Stimulated activated naive CD4-positive, alpha-beta T cell treated with Interleukin-2 at 50 U/mL for 16 hours (primary cell): Measurements from ENCODE around the gene NCDN.
A peak's percentile ranks its signal among the peaks of the same experiment; 100 is the strongest.
"Not testable (repeated sequence)": the region's sequence is repeated elsewhere in the genome, so short reads cannot be mapped to it uniquely, and the experiment has no call there.

ENCODE experiments used
- DNase-seq: peaks from one replicate; lab custom pipeline; 2025; lab: John Stamatoyannopoulos, UW

Gene NCDN

DNA sequence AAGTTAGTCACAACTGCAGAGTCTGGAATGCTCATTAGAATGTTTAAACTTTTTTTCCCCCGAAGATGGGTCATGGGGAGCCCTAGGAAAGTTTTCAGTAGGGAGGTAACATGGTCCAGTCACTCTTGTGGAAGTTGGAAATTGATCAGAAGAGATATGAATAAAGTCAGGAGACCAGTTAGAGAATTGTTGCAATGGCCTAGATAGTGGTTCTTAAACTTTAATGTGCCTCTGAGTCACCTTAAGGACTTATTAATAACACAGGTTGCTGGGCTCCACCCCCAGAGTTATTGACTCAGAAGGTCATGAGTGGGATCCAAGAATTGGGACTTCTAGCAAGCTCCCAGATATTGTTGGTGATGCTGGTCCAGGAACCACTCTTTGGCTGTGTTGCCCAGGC lies 12.3 kb downstream of the NCDN start:
- DNase-seq = no peak

DNA sequence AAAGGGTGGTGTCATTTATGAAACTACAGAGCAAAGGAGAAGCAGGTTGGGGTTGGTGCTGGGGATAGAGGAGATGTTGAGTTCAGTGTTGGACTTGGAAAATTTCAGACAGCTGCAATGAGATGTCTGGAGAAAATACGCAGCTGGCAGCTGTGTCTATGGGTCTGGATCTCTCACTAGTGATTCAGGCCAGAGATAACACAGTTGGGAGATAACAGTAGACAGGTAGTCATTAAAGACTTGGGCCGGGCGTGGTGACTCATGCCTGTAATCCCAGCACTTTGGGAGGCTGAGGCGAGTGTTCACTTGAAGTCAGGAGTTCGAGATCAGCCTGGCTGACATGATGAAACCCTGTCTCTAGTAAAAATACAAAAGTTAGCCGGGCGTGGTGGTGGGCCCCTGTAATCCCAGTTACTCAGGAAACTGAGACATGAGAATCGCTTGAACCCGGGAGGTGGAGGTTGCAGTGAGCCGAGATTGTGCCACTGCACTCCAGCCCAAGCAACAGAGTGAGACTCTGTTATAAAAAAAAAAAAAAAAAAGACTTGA lies 13.1 kb downstream of the NCDN start:
- DNase-seq = no peak

DNA sequence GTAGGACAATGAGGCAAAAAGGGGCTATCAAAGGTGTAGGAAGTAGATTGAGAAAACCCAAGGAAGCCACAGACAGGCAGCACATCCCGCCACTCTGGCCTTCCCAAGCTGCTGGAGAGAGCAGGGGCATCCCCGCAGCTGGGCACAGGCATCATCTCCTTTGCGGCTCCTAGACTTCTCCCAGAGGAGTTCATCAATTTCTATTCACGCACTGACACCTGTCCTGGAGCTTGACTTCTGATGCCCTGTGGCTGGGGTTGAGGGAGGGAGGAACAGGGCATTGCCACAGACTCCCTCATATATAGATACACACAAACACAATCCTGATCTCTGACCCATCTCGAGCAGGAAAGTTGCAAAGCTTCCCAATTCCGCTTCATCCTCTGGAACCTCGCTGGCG lies 13.7 kb downstream of the NCDN start:
- no peak for DNase-seq

DNA sequence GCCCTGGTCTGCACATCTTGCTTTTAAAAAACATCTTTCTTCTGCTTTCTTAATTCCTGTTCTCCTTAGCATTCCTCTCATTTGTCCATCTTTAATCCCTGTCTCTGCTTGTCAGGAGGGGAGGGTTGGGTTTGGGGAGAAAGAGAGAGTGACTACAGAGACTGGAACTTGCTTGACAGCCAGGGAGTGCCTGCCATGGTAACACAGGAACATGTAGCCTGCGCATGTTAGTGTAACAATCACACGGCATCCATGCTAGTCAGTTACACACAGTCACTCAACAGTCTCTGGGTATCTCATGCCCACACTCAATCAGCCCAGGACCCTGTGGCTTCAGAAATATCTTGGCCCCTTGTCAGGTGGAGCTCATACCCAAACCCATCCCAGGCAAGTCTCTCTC lies 14.7 kb downstream of the NCDN start:
- DNase-seq = no peak

DNA sequence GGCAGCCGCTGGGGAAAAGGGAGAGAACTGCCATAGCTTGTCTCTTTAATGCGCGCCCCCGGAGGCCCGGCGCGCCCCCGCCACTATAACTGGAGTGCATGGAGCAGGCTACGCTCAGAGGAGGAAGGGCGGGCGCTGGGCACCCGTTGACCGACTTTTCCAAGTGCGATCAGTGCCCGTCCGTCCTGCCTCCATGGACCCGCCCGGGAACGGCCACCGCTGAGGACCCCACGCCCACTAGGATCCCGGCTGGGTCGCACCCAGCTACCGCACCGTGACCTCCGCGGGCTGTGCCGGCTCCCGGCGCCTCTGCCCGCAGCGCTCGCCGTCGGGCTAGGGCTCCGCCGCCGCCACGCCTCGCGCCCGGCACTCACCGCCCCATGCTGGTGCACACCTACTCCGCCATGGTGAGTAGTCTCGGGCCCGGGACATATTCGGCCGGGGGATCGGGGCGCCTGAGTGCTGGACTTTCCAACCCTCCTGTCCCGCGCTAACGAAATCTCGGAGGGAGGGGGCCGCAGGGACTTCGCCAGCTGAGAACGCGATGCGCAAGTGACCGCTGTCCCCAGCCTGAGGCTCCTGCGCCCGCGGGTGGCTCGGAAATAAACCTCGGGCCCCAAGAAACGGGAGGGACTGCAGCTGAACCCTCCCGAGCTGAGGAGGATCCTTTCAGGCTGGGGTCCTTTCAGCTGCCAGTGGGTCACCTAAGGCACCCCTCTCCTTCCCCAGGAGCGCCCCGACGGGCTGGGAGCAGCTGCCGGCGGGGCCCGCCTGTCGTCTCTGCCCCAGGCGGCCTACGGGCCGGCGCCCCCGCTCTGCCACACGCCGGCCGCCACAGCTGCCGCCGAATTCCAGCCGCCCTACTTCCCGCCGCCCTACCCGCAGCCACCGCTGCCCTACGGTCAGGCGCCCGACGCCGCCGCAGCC lies 15.9 kb downstream of the NCDN start, which contains the start of gene TFAP2E:
TFAP2E (plus strand) TSS at position 117 of the 927 bp plus-strand sequence; CDS start at position 381, 264 bp downstream.
- no peak for DNase-seq

DNA sequence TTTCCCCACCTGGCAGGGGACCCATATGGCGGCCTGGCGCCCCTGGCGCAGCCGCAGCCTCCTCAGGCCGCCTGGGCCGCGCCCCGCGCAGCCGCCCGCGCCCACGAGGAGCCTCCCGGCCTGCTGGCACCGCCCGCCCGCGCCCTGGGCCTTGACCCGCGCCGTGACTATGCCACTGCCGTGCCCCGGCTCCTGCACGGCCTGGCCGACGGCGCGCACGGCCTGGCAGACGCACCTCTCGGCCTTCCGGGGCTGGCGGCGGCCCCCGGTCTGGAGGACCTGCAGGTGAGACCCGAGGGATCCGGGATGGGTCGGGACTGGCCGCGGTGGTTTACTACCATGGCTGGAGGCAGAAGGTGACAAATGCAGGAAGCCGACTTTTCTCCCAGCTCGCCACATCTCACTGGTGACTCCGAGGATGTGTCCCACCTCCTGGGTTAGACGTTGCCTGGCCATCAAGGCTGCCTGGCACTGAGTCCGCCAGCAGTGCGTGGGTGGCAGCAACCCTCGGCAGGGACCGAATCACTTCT lies 16.6 kb downstream of the NCDN start:
- no peak for DNase-seq

DNA sequence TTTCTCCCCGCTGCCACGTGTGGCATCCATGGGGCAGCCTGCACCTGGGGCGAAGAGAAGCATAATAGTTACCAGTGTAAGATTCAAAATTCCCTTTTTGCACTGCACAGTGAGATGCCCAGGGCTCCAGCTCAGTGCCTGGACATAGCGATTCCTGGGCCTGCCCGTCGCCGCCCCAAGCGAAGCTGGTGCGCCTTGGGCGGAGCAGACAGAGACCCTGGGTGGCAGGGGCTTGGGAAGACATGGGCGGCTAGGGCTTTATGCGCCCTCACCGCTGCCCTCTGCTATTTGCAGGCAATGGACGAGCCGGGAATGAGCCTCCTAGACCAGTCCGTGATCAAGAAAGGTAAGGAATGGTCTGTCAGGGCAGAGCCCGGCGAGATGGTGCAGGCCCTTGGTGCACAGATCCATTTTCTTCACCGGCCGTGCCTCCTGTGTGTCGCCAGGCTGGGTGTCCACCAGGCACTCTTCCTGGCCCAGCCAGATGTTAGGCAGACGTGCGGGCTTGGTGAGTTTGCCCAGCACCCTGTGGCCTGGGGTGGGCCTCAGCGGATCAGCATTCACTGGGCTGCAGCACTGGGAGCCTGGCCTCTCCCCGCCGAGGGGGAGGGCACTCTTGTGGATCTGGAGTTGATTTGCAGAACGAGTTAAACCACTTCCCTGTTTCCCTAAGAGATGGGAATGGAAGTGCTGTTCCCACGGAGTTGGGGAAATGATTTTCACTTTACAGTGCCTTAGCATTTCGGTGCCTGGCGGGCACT lies 17.2 kb downstream of the NCDN start:
- DNase-seq = no peak

DNA sequence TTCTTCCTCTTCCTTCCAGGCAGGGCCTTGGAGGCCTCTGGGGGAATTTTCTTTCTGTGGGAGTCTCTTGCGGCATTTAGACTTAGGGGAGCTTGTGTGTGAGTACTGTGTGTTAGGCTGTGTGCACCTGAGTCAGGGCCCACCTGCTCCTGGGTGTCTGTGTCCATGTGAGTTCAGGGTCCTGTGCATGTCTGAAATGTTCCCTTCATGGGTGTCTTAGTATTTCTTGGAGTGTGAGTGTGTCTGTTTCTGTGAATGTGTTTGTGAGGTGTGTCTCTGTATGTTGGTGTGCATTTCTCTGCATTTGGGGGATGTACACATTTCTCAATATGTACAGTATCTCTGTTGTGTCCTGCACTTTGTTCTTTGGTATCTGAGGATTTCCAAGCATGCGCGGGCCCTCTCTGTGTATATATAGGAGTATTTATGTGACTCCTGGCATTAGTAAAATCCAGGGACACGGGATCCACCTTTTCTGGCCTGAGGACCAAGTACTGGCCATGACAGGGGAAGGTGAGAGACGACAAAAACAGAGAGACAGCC lies 17.9 kb downstream of the NCDN start:
- no peak for DNase-seq

DNA sequence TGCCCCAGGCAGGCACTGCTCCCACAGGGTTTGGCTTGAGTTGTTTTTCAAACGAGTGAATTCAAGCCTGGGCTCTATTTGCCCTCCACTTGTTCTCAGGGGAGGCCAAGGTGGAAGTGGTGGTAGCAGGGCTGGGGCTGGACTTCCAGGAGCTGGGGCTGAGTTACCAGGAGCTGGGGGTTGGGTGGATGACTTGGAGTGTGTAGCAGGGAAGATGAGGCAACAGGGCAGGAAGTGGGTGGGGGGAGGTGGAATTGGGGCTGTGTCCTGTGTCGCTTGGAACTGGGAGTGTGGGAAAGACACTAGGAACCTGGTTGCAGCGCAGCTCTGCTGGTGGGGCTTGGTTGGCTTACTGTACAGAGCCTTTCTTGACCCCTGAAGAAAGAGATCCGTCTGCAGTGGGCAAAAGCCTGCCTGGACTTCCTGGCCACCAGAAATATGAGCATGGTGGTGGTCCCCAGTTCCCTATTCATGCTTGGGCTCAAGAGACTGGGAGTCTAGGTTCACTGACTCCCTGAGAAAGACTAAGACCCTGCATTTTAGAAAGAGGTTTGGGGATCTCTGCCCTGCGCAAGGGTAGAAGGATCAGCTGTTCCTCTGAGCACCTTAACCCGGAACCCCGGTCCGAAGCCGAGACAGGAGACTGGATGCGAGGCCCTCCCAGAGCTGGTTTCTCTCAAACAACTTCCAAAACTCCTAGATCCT lies 18.6 kb downstream of the NCDN start:
- DNase-seq = no peak

DNA sequence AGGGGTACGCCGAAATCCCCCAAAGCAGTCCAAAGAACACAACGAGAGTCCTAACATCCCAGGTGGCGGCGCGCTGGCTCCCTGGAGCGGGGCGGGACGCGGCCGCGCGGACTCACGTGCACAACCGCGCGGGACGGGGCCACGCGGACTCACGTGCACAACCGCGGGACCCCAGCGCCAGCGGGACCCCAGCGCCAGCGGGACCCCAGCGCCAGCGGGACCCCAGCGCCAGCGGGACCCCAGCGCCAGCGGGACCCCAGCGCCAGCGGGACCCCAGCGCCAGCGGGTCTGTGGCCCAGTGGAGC lies 19.1 kb downstream of the NCDN start:
- DNase-seq = not testable (repeated sequence)

DNA sequence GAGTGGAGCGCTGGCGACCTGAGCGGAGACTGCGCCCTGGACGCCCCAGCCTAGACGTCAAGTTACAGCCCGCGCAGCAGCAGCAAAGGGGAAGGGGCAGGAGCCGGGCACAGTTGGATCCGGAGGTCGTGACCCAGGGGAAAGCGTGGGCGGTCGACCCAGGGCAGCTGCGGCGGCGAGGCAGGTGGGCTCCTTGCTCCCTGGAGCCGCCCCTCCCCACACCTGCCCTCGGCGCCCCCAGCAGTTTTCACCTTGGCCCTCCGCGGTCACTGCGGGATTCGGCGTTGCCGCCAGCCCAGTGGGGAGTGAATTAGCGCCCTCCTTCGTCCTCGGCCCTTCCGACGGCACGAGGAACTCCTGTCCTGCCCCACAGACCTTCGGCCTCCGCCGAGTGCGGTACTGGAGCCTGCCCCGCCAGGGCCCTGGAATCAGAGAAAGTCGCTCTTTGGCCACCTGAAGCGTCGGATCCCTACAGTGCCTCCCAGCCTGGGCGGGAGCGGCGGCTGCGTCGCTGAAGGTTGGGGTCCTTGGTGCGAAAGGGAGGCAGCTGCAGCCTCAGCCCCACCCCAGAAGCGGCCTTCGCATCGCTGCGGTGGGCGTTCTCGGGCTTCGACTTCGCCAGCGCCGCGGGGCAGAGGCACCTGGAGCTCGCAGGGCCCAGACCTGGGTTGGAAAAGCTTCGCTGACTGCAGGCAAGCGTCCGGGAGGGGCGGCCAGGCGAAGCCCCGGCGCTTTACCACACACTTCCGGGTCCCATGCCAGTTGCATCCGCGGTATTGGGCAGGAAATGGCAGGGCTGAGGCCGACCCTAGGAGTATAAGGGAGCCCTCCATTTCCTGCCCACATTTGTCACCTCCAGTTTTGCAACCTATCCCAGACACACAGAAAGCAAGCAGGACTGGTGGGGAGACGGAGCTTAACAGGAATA lies 19.7 kb downstream of the NCDN start:
- DNase-seq = peak; percentile 42

DNA sequence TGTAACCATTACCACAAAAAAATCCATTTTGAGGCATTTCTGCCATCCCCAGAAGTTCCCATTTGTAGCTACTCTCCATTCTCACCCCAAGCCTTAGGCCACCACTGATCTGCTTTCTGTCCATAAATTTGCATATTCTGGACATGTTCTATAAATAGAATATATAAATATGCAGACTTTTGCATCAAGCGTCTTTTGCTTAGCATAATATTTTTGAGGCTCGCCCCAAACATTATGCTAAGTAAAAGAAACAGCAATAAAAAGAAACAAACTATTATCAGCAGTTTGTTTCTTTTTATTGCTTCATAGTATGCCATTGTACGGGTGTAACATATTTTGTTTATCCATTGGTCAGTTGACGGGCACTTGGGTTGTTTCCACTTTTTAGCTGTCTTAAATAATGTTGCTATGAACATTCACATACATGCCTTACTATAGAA lies 23.4 kb downstream of the NCDN start:
- DNase-seq = no peak

DNA sequence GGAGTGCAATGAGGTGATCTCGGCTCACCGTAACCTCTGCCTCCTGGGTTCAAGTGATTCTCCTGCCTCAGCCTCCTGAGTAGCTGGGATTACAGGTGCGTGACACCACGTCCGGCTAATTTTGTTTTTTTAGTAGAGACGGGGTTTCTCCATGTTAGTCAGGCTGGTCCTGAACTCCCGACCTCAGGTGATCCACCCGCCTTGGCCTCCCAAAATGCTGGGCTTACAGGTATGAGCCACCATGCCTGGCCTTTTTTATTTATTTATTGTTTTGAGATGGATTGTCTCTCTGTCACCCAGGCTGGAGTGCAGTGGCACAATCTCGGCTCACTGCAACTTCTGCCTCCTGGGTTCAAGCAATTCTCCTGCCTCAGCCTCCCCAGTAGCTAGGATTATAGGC lies 24.0 kb downstream of the NCDN start:
- not testable (repeated sequence) for DNase-seq

DNA sequence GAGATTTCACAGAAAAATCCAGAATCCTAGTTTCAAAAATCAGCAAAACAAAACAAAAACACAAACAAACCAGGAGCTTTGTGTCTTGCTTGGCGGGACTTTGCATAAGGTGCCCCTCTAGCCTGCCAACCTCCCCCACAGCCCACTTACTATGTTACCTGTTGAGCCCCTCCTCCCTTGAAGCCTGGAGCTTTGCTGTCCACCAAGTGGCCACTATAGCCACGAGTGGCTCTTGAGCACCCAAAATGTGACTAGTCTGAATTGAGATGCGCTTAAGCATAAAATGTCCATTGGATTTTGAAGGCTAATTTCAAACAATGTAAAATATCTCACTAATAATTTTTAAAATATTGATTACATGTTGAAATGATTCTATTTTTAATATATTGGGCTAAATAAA lies 27.7 kb downstream of the NCDN start:
- no peak for DNase-seq

DNA sequence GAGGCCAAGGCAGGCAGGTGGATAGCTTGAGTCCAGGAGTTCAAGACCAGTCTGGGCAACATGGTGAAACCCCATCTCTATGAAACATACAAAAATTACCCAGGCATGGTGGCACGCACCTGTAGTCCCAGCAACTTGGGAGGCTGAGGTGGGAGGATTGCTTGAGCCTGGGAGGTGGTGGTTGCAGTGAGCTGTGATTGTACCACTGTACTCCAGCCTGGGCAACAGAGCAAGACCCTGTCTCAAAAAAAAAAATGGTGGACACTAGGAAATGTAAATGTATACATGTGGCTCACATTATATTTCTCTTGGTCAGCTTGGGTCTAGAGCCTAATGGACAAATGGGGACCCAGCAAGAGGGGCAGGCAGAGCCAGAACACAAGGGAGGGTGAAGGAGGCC lies 28.2 kb downstream of the NCDN start:
- DNase-seq = not testable (repeated sequence)

DNA sequence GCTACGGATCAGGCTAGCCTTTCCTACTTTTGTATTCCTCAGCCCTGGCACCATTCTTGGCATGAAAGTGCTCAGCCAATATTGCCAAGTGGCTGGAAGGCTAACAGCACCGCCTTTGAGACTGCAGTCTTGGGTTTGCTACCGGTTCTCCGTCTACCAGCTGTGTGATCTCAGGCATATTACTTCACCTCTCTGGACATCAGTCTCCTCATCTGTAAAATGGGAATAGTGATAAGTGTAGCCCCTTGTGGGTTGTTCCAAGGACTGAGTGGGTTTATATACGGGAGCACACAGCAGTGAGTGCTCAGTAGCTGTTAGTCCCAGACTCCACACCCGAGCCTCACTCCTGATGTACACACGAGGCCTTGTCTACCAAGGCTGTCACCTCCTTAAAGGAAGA lies 29.2 kb downstream of the NCDN start:
- no peak for DNase-seq

DNA sequence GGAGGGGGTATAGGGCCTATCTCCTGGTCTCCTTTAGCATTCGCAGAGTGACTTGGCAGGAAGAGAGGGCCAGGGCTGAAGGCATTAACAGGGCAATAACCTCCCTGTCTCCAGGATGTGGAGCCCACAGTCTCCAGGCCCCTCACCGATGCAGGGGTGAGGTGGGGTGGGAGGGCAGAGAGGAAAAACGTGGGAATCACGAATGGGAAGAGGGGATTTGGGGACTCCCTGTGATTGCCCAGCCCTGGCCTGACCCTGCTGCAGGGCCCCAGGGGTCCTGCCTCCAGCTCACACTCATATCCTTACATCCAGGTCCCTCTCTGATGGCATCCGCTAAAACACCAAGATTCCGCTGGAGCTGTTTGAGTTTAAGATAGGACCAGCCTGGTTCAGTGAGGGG lies 30.1 kb downstream of the NCDN start:
- DNase-seq = no peak

DNA sequence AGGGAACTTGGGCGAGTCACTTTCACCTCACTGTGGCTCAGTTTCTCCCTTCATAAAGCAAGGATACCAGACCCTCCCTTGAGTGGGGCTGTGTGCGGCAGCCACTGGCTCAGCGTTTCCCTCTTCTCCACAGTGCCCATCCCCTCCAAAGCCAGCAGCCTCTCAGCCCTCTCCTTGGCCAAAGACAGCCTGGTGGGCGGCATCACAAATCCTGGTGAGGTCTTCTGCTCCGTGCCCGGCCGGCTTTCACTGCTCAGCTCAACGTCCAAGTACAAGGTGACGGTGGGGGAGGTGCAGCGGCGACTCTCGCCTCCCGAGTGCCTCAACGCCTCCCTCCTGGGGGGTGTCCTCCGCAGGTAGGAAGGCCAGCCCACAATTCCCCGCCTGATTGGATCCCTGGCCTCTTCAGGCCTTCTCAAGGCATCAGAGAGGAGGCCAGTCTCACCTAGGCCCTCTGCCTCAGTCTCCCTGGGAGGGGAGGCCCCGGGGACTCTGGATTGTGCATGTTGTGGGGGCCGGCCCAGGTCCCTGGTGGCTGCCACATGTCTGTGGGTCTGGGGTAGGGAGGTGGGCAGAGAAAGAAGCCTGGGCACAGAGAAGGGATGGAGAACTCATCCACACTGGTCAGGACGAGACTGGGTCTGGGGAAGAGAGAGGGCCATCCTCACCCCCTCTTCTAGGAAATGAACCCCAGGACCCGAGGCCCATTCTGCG lies 30.8 kb downstream of the NCDN start:
- no peak for DNase-seq

DNA sequence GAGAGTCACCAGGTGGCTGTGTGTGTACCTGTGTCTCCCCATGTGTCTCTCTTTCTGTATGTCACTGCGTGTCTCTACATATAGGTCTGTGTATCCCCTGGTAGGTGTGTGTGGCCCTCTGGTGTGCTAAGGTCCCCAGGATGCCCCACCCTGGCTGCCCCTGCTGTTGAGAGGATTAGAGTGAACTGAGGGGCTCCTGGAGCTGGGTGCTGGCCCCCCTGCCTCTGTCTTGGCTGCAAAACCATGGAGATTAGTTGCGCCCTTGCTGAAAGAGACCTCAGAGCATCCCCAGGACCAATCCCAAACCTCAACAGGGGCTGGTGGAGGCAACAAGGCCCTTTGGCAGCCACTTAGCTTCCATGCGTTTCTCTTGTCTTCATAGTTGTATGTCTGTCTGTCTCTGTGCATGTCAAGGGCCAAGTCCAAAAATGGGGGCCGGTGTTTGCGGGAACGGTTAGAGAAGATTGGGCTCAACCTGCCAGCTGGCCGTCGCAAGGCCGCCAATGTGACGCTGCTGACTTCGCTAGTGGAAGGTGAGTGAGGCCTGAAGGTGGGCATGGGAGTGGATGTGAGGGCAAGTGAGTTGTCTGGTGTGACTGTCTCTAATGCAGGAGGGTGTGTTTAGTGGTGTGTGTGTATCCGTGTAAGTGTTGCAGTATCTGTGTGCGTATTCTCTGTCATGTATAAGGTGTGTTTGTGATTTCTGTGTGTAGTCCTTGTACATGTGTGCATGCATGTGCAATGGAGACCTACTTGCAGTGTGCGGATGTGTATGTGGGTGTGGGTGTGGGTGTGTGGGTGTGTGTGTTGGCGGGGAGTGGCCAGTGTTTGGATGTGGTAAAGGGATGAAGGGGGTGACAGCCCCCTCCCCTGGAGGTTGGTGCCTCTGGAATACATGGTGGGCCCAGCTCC lies 32.2 kb downstream of the NCDN start:
- DNase-seq = no peak
